Gastrocnemius medialis (tissue), 4 donors: Measurements from ENCODE around the gene PXDN.

Source experiments
- POLR2A ChIP-seq, 2 donors: fragments of 450-650 bp; IDR thresholded peaks; one replicate each; pipeline ENCODE4 v1.6.1; 2017; ENCODE audit warnings: antibody characterized with exemption in 2 of 2, mild to moderate bottlenecking in 2 of 2, moderate library complexity in 2 of 2
- TF ChIP-seq, protein P1 (sequence below), 5 experiments: fragments of 450-650 bp in 3 of 5; fragments of 200-600 bp in 2 of 5; sonication (generic) in 2 of 5; IDR thresholded peaks in 4 of 5; conservative IDR thresholded peaks in 1 of 5; 1 replicate in 4 of 5; 2 replicates in 1 of 5; pipeline ENCODE4 v1.5.1; 2016 to 2019; ENCODE audit warnings: antibody characterized with exemption in 5 of 5, mild to moderate bottlenecking in 3 of 5, moderate library complexity in 3 of 5

- no peak for TF ChIP-seq POLR2A (IDR thresholded peaks at IDR 0.05)
- TF ChIP-seq, protein P1, sequence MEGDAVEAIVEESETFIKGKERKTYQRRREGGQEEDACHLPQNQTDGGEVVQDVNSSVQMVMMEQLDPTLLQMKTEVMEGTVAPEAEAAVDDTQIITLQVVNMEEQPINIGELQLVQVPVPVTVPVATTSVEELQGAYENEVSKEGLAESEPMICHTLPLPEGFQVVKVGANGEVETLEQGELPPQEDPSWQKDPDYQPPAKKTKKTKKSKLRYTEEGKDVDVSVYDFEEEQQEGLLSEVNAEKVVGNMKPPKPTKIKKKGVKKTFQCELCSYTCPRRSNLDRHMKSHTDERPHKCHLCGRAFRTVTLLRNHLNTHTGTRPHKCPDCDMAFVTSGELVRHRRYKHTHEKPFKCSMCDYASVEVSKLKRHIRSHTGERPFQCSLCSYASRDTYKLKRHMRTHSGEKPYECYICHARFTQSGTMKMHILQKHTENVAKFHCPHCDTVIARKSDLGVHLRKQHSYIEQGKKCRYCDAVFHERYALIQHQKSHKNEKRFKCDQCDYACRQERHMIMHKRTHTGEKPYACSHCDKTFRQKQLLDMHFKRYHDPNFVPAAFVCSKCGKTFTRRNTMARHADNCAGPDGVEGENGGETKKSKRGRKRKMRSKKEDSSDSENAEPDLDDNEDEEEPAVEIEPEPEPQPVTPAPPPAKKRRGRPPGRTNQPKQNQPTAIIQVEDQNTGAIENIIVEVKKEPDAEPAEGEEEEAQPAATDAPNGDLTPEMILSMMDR (IDR thresholded peaks at IDR 0.05 in 4 of 5, conservative IDR thresholded peaks at IDR 0.05 in 1 of 5) = no peak
These were observed 6.2 kb downstream of the PXDN start for GRCh38 chr2:1738163-1738562.
